ENCODE results near the gene DMD.

DMD gene

DNA sequence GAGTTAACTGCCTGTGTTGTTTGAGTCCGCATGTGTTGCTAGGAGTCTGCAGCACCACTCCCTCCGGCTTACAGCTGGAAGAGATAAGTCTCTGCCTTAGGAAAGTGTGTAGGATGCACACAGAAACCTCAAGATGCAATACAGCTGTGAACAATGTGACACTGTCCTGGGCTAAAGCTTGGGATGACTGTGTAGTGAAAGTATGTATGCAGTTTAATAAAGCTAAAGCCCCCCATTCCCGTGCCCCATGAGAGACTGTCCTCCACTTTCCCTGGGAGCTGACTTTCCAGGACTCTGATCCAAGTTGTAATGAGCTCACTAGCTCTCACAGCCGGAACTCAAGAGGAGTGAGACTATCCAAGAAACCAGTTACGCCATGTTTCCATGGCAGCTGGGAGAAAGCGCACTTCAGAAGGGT, 1982.9 kb downstream of the DMD start:
- H3K4me3 ChIP-seq (ENCODE audit: low read length), result peak overlapping the region; percentile 62
- peaks cover 5% of the 10 kb centered on the region; the same call in 1 of the 2 replicates for H4K20me1 ChIP-seq (ENCODE audit: insufficient read depth, low read length)
- H2AFZ ChIP-seq (ENCODE audit: low read depth, low read length), result no peak overlapping the region
- H3K27ac ChIP-seq (ENCODE audit: low read length), result peak overlapping the region; percentile 100
- no peaks in the 10 kb centered on the region for H3K9me3 ChIP-seq (ENCODE audit: insufficient read depth, low read length)
- no peaks in the 10 kb centered on the region for H3K27me3 ChIP-seq (ENCODE audit: low read depth, low read length)
- peak overlapping the region; percentile 79 for H3K9ac ChIP-seq (ENCODE audit: low read length)
- H3K4me2 ChIP-seq (ENCODE audit: low read length), result peak overlapping the region; percentile 91
- peaks cover 21% of the 10 kb centered on the region for H3K36me3 ChIP-seq (replicated peaks; ENCODE audit: low read depth, low read length)
- no peak for TF ChIP-seq EZH2phosphoT487 (IDR thresholded peaks at IDR 0.05; ENCODE audit: low read depth)
- no peak for TF ChIP-seq CTCF (IDR thresholded peaks at IDR 0.05; ENCODE audit: low read depth, low read length)
- peaks cover 81% of the 10 kb centered on the region for H3K4me1 ChIP-seq (ENCODE audit: low read length)
- peaks cover 80% of the 10 kb centered on the region for H3K79me2 ChIP-seq (ENCODE audit: low read length)

DNA sequence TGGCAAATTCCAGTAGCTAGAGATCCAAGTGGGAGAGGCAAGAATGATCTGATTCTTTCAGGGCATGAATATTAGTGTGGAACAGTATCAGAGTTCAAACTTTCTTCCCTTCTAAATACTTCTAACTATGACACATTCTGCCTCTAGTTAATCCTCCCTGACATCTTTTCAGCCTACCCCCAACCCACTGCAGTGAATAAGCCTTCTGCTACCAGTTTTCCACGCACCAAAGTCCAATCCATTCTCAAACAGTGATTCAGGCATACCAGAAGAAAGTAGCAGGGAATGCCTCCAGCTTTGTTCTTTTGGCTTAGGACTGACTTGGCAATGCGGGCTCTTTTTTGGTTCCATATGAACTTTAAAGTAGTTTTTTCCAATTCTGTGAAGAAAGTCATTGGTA, 1984.1 kb downstream of the DMD start:
- Histone ChIP-seq H4K20me1 (ENCODE audit: insufficient read depth, low read length) (peaks cover 5% of the 10 kb centered on the region; the same call in 1 of the 2 replicates), H3K9me3 (ENCODE audit: insufficient read depth, low read length) (no peaks in the 10 kb centered on the region), H2AFZ (ENCODE audit: low read depth, low read length) (no peak overlapping the region), H3K27me3 (ENCODE audit: low read depth, low read length) (no peaks in the 10 kb centered on the region), H3K4me1 (ENCODE audit: low read length) (peaks cover 70% of the 10 kb centered on the region), H3K36me3 (replicated peaks; ENCODE audit: low read depth, low read length) (peaks cover 30% of the 10 kb centered on the region), H3K27ac (ENCODE audit: low read length) (no peak overlapping the region), H3K4me3 (ENCODE audit: low read length) (no peak overlapping the region), H3K9ac (ENCODE audit: low read length) (no peak overlapping the region), H3K79me2 (ENCODE audit: low read length) (peaks cover 77% of the 10 kb centered on the region), H3K4me2 (ENCODE audit: low read length) (no peak overlapping the region)
- TF ChIP-seq CTCF (IDR thresholded peaks at IDR 0.05; ENCODE audit: low read depth, low read length), result no peak
- TF ChIP-seq EZH2phosphoT487 (IDR thresholded peaks at IDR 0.05; ENCODE audit: low read depth), result no peak

GRCh38 chrX:31225819-31226218, 1985.5 kb downstream of the DMD start:
- H3K9ac ChIP-seq (ENCODE audit: low read length), result peak overlapping the region; percentile 18; the same call in 1 of the 2 replicates
- H3K27ac ChIP-seq (ENCODE audit: low read length), result peak overlapping the region; percentile 51

More at GRCh38 chrX:31225819-31226218, 1985.5 kb downstream of the DMD start:
- Histone ChIP-seq H3K9me3 (ENCODE audit: insufficient read depth, low read length) (no peaks in the 10 kb centered on the region), H4K20me1 (ENCODE audit: insufficient read depth, low read length) (peaks cover 5% of the 10 kb centered on the region; the same call in 1 of the 2 replicates), H2AFZ (ENCODE audit: low read depth, low read length) (no peak overlapping the region), H3K36me3 (replicated peaks; ENCODE audit: low read depth, low read length) (peaks cover 34% of the 10 kb centered on the region), H3K79me2 (ENCODE audit: low read length) (peaks cover 73% of the 10 kb centered on the region), H3K4me3 (ENCODE audit: low read length) (no peak overlapping the region), H3K4me2 (ENCODE audit: low read length) (peak overlapping the region; percentile 47), H3K4me1 (ENCODE audit: low read length) (peaks cover 63% of the 10 kb centered on the region), H3K27me3 (ENCODE audit: low read depth, low read length) (no peaks in the 10 kb centered on the region)
- TF ChIP-seq CTCF (IDR thresholded peaks at IDR 0.05; ENCODE audit: low read depth, low read length) (no peak), EZH2phosphoT487 (IDR thresholded peaks at IDR 0.05; ENCODE audit: low read depth) (no peak)

Measured in OCI-LY3 (cell line).